HL-60/S4 (cell line): ENCODE results near the gene ORAI2.

Source experiments
- in situ Hi-C: fragments of 300-500 bp; cut with MboI; formaldehyde crosslinking; loops from 2 replicates; pipeline ENCODE4 v1.14.3; 2022; ENCODE audit warnings: low sequenced_read_pairs

Gene ORAI2

GRCh38 chr7:102413091-102413490 is 20.3 kb upstream of the ORAI2 start:
- in situ Hi-C loops, result no loop called here

GRCh38 chr7:102413611-102414010 is 19.8 kb upstream of the ORAI2 start:
- in situ Hi-C loops, result no loop called here

- in situ Hi-C loops, result no loop called here
Measured at GRCh38 chr7:102415685-102416225, 17.6 kb upstream of the ORAI2 start.

GRCh38 chr7:102416406-102416805 is 17.0 kb upstream of the ORAI2 start:
- in situ Hi-C loops, result no loop called here

GRCh38 chr7:102417105-102417504 is 16.3 kb upstream of the ORAI2 start:
- in situ Hi-C loops, result no loop called here

GRCh38 chr7:102418592-102418991 is 14.8 kb upstream of the ORAI2 start:
- in situ Hi-C loops, result no loop called here

- in situ Hi-C loops, result no loop called here
Measured at GRCh38 chr7:102421706-102422240, 11.6 kb upstream of the ORAI2 start.

- in situ Hi-C loops, result no loop called here
Measured at GRCh38 chr7:102424129-102424551, 9.2 kb upstream of the ORAI2 start.

- in situ Hi-C loops, result no loop called here
Measured at GRCh38 chr7:102424787-102425218, 8.6 kb upstream of the ORAI2 start.

- in situ Hi-C loops, result no loop called here
Measured at GRCh38 chr7:102425639-102426267, 7.6 kb upstream of the ORAI2 start.

- in situ Hi-C loops, result no loop called here
Measured at GRCh38 chr7:102426268-102427018, 6.9 kb upstream of the ORAI2 start.

- in situ Hi-C loops, result no loop called here
Measured at GRCh38 chr7:102427019-102427405, 6.4 kb upstream of the ORAI2 start.

- in situ Hi-C loops, result no loop called here
Measured at GRCh38 chr7:102429141-102429899, 4.1 kb upstream of the ORAI2 start.

GRCh38 chr7:102431617-102432298 is 1.6 kb upstream of the ORAI2 start:
- in situ Hi-C loops, result no loop called here

GRCh38 chr7:102432442-102433218 is 745 bp upstream of the ORAI2 start:
- in situ Hi-C loops, result no loop called here

GRCh38 chr7:102434039-102434486 is 688 bp downstream of the ORAI2 start:
- in situ Hi-C loops, result no loop called here

GRCh38 chr7:102436118-102436517 is 2.7 kb downstream of the ORAI2 start:
- in situ Hi-C loops, result no loop called here

- in situ Hi-C loops, result no loop called here
Measured at GRCh38 chr7:102439963-102440795, 6.8 kb downstream of the ORAI2 start.
